Endothelial cell of umbilical vein (primary cell): Measurements from ENCODE around the gene GTF3C5. TPM values are rescaled to one million over a fixed set of nuclear protein-coding genes. Genes with fewer than 3 reads are reported as not detected.

Experiments
- BruUV-seq: library from RNA; stranded (reverse); fragments of 400-500 nt; replicated peaks from 2 replicates; lab custom pipeline; 2021; lab: Mats Ljungman, UMichigan
- CTCF ChIA-PET: fragments of 300-600, 350-600 bp; sonication (Branson Sonifier 250); formaldehyde crosslinking; loops from one replicate; lab custom pipeline; 2021; ENCODE audit warnings: antibody characterized with exemption, inconsistent platforms; lab: Charles Lee
- POLR2A ChIA-PET: fragments of 300-600, 350-600 bp; sonication (Branson Sonifier 250); formaldehyde crosslinking; loops from one replicate; lab custom pipeline; 2021; ENCODE audit warnings: antibody characterized with exemption, inconsistent platforms; lab: Charles Lee
- DNase-seq: peaks from one replicate; pipeline ENCODE4 v3.0.0-alpha.2; 2011; ENCODE audit warnings: low read depth, low spot score
- FAIRE-seq: peaks from 2 replicates; lab custom pipeline; 2011; peaks lifted over from hg19 to GRCh38; lab: Jason Lieb, UNC
- H2AFZ ChIP-seq: 2 replicates; pipeline ENCODE4 v1.6.0; 2012; ENCODE audit warnings: low read depth, low read length, control low read depth, inconsistent platforms
- H3K27ac ChIP-seq: 2 replicates; pipeline ENCODE4 v1.5.1; 2011; ENCODE audit warnings: low read depth, mild to moderate bottlenecking, control low read depth, low read length, moderate library complexity; ENCODE audit not compliant: insufficient read depth
- H3K27me3 ChIP-seq, 2 experiments: 2 replicates each; pipeline versions ENCODE4 v1.6.0 to v1.6.1; 2011; ENCODE audit warnings: low read length in 2 of 2, mixed read lengths in 1 of 2; ENCODE audit not compliant: control insufficient read depth in 2 of 2, insufficient read depth in 2 of 2
- H3K36me3 ChIP-seq, 2 experiments: 2 replicates in 1 of 2; 3 replicates in 1 of 2; pipeline ENCODE4 v1.5.1; 2011; ENCODE audit warnings: low read length in 2 of 2, mild to moderate bottlenecking in 1 of 2, moderate library complexity in 1 of 2; ENCODE audit not compliant: control insufficient read depth in 2 of 2, insufficient read depth in 2 of 2; ENCODE audit errors: extremely low read depth in 1 of 2
- H3K4me1 ChIP-seq: 3 replicates; pipeline ENCODE4 v1.5.1; 2011; ENCODE audit warnings: mild to moderate bottlenecking, low read length; ENCODE audit not compliant: control insufficient read depth, insufficient read depth; ENCODE audit errors: extremely low read depth
- H3K4me2 ChIP-seq: 2 replicates; pipeline ENCODE4 v1.6.1; 2011; ENCODE audit warnings: low read length, control low read depth, mixed read lengths; ENCODE audit not compliant: insufficient read depth
- H3K4me3 ChIP-seq, 3 experiments: fragments of 200-600 bp in 1 of 3; sonication (generic), shearing (Covaris generic) in 1 of 3; replicated peaks in 1 of 3; 2 replicates each; pipeline ENCODE4 v1.5.1; 2011 to 2016; ENCODE audit warnings: control low read depth in 3 of 3, low read length in 3 of 3, mild to moderate bottlenecking in 2 of 3, inconsistent platforms in 1 of 3, low read depth in 1 of 3, moderate library complexity in 1 of 3; ENCODE audit not compliant: insufficient read depth in 1 of 3
- H3K79me2 ChIP-seq: 2 replicates; pipeline ENCODE4 v1.6.0; 2012; ENCODE audit warnings: low read length, inconsistent platforms; ENCODE audit not compliant: control insufficient read depth, insufficient read depth
- H3K9ac ChIP-seq: replicated peaks from 2 replicates; pipeline ENCODE3; 2011; ENCODE audit warnings: low read length, control low read depth; ENCODE audit not compliant: insufficient read depth; ENCODE audit errors: extremely low read depth
- H3K9me1 ChIP-seq: replicated peaks from 3 replicates; pipeline ENCODE4 v1.6.0; 2011; ENCODE audit warnings: mild to moderate bottlenecking, low read length; ENCODE audit not compliant: control insufficient read depth, insufficient read depth; ENCODE audit errors: extremely low read depth
- H3K9me3 ChIP-seq: replicated peaks from 2 replicates; pipeline ENCODE4 v1.5.1; 2012; ENCODE audit warnings: low read length, inconsistent platforms; ENCODE audit not compliant: control insufficient read depth, insufficient read depth
- H4K20me1 ChIP-seq: replicated peaks from 2 replicates; pipeline ENCODE3; 2011; ENCODE audit warnings: mild to moderate bottlenecking, low read length; ENCODE audit not compliant: control insufficient read depth, insufficient read depth; ENCODE audit errors: extremely low read depth
- CTCF ChIP-seq, 2 donors: IDR thresholded peaks; 1 replicate in 1 of 2; 2 replicates in 1 of 2; pipeline ENCODE4 v1.5.1; 2011; ENCODE audit warnings: low read length in 2 of 2, mild to moderate bottlenecking in 2 of 2, moderate library complexity in 2 of 2, control low read depth in 1 of 2, inconsistent platforms in 1 of 2, low read depth in 1 of 2; ENCODE audit not compliant: insufficient read depth in 1 of 2; ENCODE audit errors: extremely low read depth in 1 of 2
- EZH2 ChIP-seq: IDR thresholded peaks from 2 replicates; pipeline ENCODE4 v1.6.1; 2012; ENCODE audit warnings: borderline replicate concordance, low read depth, mild to moderate bottlenecking, moderate library complexity, low read length, inconsistent platforms; ENCODE audit not compliant: severe bottlenecking
- FOS ChIP-seq: IDR thresholded peaks from 2 replicates; pipeline ENCODE4 v1.6.1; 2011; ENCODE audit warnings: mild to moderate bottlenecking, low read length, moderate library complexity, borderline replicate concordance; ENCODE audit not compliant: insufficient read depth
- GATA2 ChIP-seq: IDR thresholded peaks from 2 replicates; pipeline ENCODE4 v1.7.0; 2011; ENCODE audit warnings: low read depth, mild to moderate bottlenecking, moderate library complexity, mixed read lengths, low read length; ENCODE audit not compliant: insufficient read length, insufficient read depth
- MAX ChIP-seq: IDR thresholded peaks from 2 replicates; pipeline ENCODE4 v1.6.1; 2011; ENCODE audit not compliant: insufficient read depth, insufficient read length
- MYC ChIP-seq: IDR thresholded peaks from one replicate; pipeline ENCODE4 v1.6.1; 2011; ENCODE audit warnings: mild to moderate bottlenecking, low read depth, low read length
- POLR2A ChIP-seq: IDR thresholded peaks from 2 replicates; pipeline ENCODE4 v1.6.1; 2012; ENCODE audit warnings: low read depth, mild to moderate bottlenecking, control low read depth, low read length
- POLR2AphosphoS5 ChIP-seq: IDR thresholded peaks from 2 replicates; pipeline ENCODE4 v1.6.1; 2012; ENCODE audit warnings: low read depth, mild to moderate bottlenecking, control low read depth, low read length, moderate library complexity; ENCODE audit not compliant: insufficient read depth
- dilution Hi-C: fragments of 300-500 bp; cut with MboI; formaldehyde crosslinking; loops from one replicate; pipeline ENCODE4 v1.15.0; 2019; ENCODE audit warnings: low sequenced_read_pairs; ENCODE audit not compliant: extremely low pct_ligation_motif_present
- intact Hi-C: fragments of 100-400 bp; cut with micrococcal nuclease; formaldehyde crosslinking; loops from one replicate; pipeline ENCODE4 v1.10.0; 2022
- polyA plus RNA-seq, 4 experiments: library from polyadenylated mRNA; depleted of rRNA in 3 of 4; stranded (reverse) in 3 of 4; unstranded in 1 of 4; fragments of >200 nt; gene quantifications; 2 replicates each; pipeline versions ENCODE4 v1.2.1 to v1.2.3, GENCODE V29; 2011 to 2012; ENCODE audit warnings: missing spikeins in 1 of 4
- total RNA-seq: library from RNA; stranded (reverse); gene quantifications from 2 replicates; pipeline ENCODE4 v1.2.3, GENCODE V29; 2021

GTF3C5 gene
- total and polyA plus RNA-seq, 2 donors (not counting 3 experiments of a cell fraction or from before 2014, with no cell fraction given) = 65.6 to 73.8 TPM

- Histone ChIP-seq H3K79me2 (no peaks in the 10 kb centered on the region), H3K9me3 (no peaks in the 10 kb centered on the region), H3K27ac (no peak overlapping the region), H4K20me1 (no peaks in the 10 kb centered on the region), H2AFZ (no peak overlapping the region), H3K9ac (no peak overlapping the region), H3K4me1 (no peaks in the 10 kb centered on the region), H3K27me3 (no peaks in the 10 kb centered on the region), H3K36me3 (no peaks in the 10 kb centered on the region), H3K4me3 (no peak overlapping the region), H3K4me2 (no peak overlapping the region), H3K9me1 (no peaks in the 10 kb centered on the region)
- BruUV-seq = no TSS peak
- dilution Hi-C loops (no loop called here), intact Hi-C loops (no loop called here)
- no peak for TF ChIP-seq MYC
- TF ChIP-seq POLR2A = no peak
- no peak for TF ChIP-seq GATA2
- no peak for TF ChIP-seq CTCF (IDR thresholded peaks at IDR 0.05; ENCODE audit: extremely low read depth in 1 of 2, insufficient read depth in 1 of 2, low read depth in 1 of 2, low read length in 2 of 2)
- no peak for TF ChIP-seq FOS
- TF ChIP-seq MAX = no peak
- TF ChIP-seq POLR2AphosphoS5 = no peak
- TF ChIP-seq EZH2 = no peak
- no peak for FAIRE-seq
- no peak for DNase-seq
- ChIA-PET POLR2A (no interaction called here), CTCF (interaction anchor here (0.7 kb wide), 1 partner anchor 55 kb away, joined by 3 read pairs; no protein-coding TSS in a partner anchor)
These were observed 58.0 kb downstream of the GTF3C5 start for GRCh38 chr9:133088756-133089155.
